SK-N-SH treated with all-trans-retinoic acid at 6 μM for 48 hours (cell line): Measurements from ENCODE around the gene MAST4.

Experiments
- ATAC-seq: fragments of 200-7000 bp; cut with Tn5 transposase; 3 replicates; pipeline ENCODE4 v1.9.1; 2020; ENCODE audit warnings: mild to moderate bottlenecking, moderate library complexity
- ARNTL ChIP-seq: fragments of 450-650 bp; formaldehyde crosslinking; IDR thresholded peaks from 2 replicates; pipeline ENCODE4 v1.5.0; 2020; ENCODE audit warnings: low read depth, mild to moderate bottlenecking, moderate library complexity, borderline replicate concordance
- BACH2 ChIP-seq: fragments of 250-450 bp; sonication (Bioruptor Pico); IDR thresholded peaks from 2 replicates; pipeline ENCODE4 v1.9.0; 2021; ENCODE audit warnings: mild to moderate bottlenecking, borderline replicate concordance
- CSDC2 ChIP-seq: fragments of 250-450 bp; sonication (Bioruptor Pico); IDR thresholded peaks from 2 replicates; pipeline ENCODE4 v1.5.0; 2020; ENCODE audit warnings: mild to moderate bottlenecking, moderate library complexity
- ESRRG ChIP-seq: fragments of 250-450 bp; sonication (Bioruptor Pico); IDR thresholded peaks from 2 replicates; pipeline ENCODE4 v1.6.1; 2021; ENCODE audit warnings: mild to moderate bottlenecking
- GLIS3 ChIP-seq: fragments of 250-450 bp; sonication (Bioruptor Pico); IDR thresholded peaks from 2 replicates; pipeline ENCODE4 v1.5.0; 2020; ENCODE audit warnings: mild to moderate bottlenecking, moderate library complexity
- ISL1 ChIP-seq: fragments of 250-450 bp; sonication (Bioruptor Pico); IDR thresholded peaks from 2 replicates; pipeline ENCODE4 v2.1.2; 2022; ENCODE audit warnings: mild to moderate bottlenecking, moderate library complexity
- OSR1 ChIP-seq: fragments of 250-450 bp; sonication (Bioruptor Pico); IDR thresholded peaks from 2 replicates; pipeline ENCODE4 v1.8.0; 2022; ENCODE audit warnings: moderate library complexity, mild to moderate bottlenecking, inconsistent platforms
- PPARA ChIP-seq: fragments of 250-450 bp; sonication (Bioruptor Pico); IDR thresholded peaks from 2 replicates; pipeline ENCODE4 v1.5.0; 2020; ENCODE audit warnings: mild to moderate bottlenecking, borderline replicate concordance
- RARB ChIP-seq: fragments of 250-450 bp; sonication (Bioruptor Pico); IDR thresholded peaks from 2 replicates; pipeline ENCODE4 v1.8.0; 2021; ENCODE audit warnings: mild to moderate bottlenecking, moderate library complexity
- SNAI2 ChIP-seq: fragments of 250-450 bp; sonication (Bioruptor Pico); IDR thresholded peaks from 2 replicates; pipeline ENCODE4 v1.5.0; 2020; ENCODE audit warnings: mild to moderate bottlenecking, moderate library complexity
- TOX ChIP-seq: fragments of 250-450 bp; sonication (Bioruptor Pico); IDR thresholded peaks from 2 replicates; pipeline ENCODE4 v1.8.0; 2021; ENCODE audit warnings: mild to moderate bottlenecking, moderate library complexity, borderline replicate concordance
- ZC3H10 ChIP-seq: fragments of 250-450 bp; sonication (Bioruptor Pico); IDR thresholded peaks from 2 replicates; pipeline ENCODE4 v1.5.1; 2021; ENCODE audit warnings: mild to moderate bottlenecking, moderate library complexity
- ZFP3 ChIP-seq: fragments of 250-450 bp; sonication (Bioruptor Pico); IDR thresholded peaks from 2 replicates; pipeline ENCODE4 v1.5.0; 2020; ENCODE audit warnings: mild to moderate bottlenecking, moderate library complexity
- ZFP30 ChIP-seq: fragments of 450-650 bp; formaldehyde crosslinking; IDR thresholded peaks from 2 replicates; pipeline ENCODE4 v1.5.0; 2022; ENCODE audit warnings: mild to moderate bottlenecking, moderate library complexity
- ZNF565 ChIP-seq: fragments of 450-650 bp; formaldehyde crosslinking; conservative IDR thresholded peaks from 2 replicates; pipeline ENCODE4 v1.5.0; 2020; ENCODE audit warnings: low read depth, mild to moderate bottlenecking, moderate library complexity
- ZNF70 ChIP-seq: fragments of 450-650 bp; formaldehyde crosslinking; IDR thresholded peaks from 2 replicates; pipeline ENCODE4 v1.5.0; 2020; ENCODE audit warnings: mild to moderate bottlenecking, moderate library complexity
- TF ChIP-seq, protein P1 (sequence below): fragments of 250-450 bp; sonication (Bioruptor Pico); IDR thresholded peaks from 2 replicates; pipeline ENCODE4 v1.5.0; 2020; ENCODE audit warnings: mild to moderate bottlenecking, moderate library complexity
- TF ChIP-seq, protein P2 (sequence below): fragments of 250-450 bp; sonication (Bioruptor Pico); IDR thresholded peaks from 2 replicates; pipeline ENCODE4 v1.8.0; 2021; ENCODE audit warnings: low read depth, mild to moderate bottlenecking, moderate library complexity, borderline replicate concordance
- TF ChIP-seq, protein P3 (sequence below): fragments of 250-450 bp; sonication (Bioruptor Pico); IDR thresholded peaks from 2 replicates; pipeline ENCODE4 v1.5.1; 2021; ENCODE audit warnings: mild to moderate bottlenecking, moderate library complexity
- TF ChIP-seq, protein P4 (sequence below): fragments of 250-450 bp; sonication (Bioruptor Pico); IDR thresholded peaks from 2 replicates; pipeline ENCODE4 v1.8.0; 2020; ENCODE audit warnings: mild to moderate bottlenecking, moderate library complexity, borderline replicate concordance
- TF ChIP-seq, protein P5 (sequence below): fragments of 250-450 bp; sonication (Bioruptor Pico); IDR thresholded peaks from 2 replicates; pipeline ENCODE4 v1.5.1; 2020; ENCODE audit warnings: low read depth, mild to moderate bottlenecking, moderate library complexity

Gene MAST4

DNA sequence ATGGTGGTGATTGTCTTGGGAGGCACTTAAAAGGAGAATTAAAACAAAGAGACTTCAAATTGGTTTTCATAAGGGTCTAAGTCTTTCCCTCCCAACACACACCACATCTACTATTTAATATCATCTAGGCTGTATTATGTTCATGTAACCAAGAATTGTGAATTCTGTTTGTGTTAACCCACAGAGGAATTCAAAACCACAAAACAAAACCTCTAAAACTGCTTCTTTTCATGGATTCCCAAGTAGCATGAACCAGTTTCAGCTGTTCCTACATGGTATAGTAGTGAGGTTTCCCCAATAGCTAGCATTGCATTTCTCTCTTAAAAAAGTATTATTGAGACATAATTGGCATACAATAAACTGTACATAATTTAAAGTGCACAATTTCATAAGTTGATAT lies 316.6 kb downstream of the MAST4 start:
- TF ChIP-seq, protein P1, sequence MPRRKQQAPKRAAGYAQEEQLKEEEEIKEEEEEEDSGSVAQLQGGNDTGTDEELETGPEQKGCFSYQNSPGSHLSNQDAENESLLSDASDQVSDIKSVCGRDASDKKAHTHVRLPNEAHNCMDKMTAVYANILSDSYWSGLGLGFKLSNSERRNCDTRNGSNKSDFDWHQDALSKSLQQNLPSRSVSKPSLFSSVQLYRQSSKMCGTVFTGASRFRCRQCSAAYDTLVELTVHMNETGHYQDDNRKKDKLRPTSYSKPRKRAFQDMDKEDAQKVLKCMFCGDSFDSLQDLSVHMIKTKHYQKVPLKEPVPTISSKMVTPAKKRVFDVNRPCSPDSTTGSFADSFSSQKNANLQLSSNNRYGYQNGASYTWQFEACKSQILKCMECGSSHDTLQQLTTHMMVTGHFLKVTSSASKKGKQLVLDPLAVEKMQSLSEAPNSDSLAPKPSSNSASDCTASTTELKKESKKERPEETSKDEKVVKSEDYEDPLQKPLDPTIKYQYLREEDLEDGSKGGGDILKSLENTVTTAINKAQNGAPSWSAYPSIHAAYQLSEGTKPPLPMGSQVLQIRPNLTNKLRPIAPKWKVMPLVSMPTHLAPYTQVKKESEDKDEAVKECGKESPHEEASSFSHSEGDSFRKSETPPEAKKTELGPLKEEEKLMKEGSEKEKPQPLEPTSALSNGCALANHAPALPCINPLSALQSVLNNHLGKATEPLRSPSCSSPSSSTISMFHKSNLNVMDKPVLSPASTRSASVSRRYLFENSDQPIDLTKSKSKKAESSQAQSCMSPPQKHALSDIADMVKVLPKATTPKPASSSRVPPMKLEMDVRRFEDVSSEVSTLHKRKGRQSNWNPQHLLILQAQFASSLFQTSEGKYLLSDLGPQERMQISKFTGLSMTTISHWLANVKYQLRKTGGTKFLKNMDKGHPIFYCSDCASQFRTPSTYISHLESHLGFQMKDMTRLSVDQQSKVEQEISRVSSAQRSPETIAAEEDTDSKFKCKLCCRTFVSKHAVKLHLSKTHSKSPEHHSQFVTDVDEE (CRISPR knock-in tag) = no peak
- TF ChIP-seq ZFP30 (CRISPR knock-in tag) = no peak
- TF ChIP-seq, protein P2, sequence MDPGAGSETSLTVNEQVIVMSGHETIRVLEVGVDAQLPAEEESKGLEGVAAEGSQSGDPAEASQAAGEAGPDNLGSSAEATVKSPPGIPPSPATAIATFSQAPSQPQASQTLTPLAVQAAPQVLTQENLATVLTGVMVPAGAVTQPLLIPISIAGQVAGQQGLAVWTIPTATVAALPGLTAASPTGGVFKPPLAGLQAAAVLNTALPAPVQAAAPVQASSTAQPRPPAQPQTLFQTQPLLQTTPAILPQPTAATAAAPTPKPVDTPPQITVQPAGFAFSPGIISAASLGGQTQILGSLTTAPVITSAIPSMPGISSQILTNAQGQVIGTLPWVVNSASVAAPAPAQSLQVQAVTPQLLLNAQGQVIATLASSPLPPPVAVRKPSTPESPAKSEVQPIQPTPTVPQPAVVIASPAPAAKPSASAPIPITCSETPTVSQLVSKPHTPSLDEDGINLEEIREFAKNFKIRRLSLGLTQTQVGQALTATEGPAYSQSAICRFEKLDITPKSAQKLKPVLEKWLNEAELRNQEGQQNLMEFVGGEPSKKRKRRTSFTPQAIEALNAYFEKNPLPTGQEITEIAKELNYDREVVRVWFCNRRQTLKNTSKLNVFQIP = no peak
- TF ChIP-seq, protein P3, sequence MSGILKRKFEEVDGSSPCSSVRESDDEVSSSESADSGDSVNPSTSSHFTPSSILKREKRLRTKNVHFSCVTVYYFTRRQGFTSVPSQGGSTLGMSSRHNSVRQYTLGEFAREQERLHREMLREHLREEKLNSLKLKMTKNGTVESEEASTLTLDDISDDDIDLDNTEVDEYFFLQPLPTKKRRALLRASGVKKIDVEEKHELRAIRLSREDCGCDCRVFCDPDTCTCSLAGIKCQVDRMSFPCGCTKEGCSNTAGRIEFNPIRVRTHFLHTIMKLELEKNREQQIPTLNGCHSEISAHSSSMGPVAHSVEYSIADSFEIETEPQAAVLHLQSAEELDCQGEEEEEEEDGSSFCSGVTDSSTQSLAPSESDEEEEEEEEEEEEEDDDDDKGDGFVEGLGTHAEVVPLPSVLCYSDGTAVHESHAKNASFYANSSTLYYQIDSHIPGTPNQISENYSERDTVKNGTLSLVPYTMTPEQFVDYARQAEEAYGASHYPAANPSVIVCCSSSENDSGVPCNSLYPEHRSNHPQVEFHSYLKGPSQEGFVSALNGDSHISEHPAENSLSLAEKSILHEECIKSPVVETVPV = no peak
- TF ChIP-seq ZNF70 (CRISPR knock-in tag) = no peak
- TF ChIP-seq ISL1 = no peak
- no peak for TF ChIP-seq SNAI2 (CRISPR knock-in tag)
- no peak for TF ChIP-seq ARNTL
- TF ChIP-seq OSR1 (CRISPR knock-in tag) = no peak
- no peak for TF ChIP-seq ZFP3 (CRISPR knock-in tag)
- no peak for TF ChIP-seq ZC3H10
- ATAC-seq = no peak

DNA sequence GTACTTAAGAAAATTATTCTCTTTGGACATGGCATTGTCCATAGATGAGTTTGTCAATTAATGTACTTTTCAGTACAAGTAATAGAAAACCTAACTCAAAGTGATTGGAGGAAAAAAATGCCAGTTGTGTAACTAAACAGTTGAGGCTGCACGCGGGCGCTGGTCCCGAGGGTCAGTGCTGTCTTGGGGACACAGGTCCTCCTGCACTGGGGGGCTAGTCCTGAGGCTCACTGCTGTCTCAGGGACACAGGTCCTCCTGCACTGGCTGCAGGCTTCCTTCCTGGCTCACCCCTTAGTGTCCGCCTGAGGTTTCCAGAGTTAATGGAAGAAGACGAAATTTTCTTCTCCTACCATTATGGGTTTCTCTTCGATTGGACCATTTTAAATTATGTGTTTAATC lies 319.3 kb downstream of the MAST4 start:
- no peak for ATAC-seq
- TF ChIP-seq ESRRG (CRISPR knock-in tag) (no peak), RARB (CRISPR knock-in tag) (no peak), ZNF565 (no peak), CSDC2 (CRISPR knock-in tag) (no peak), PPARA (no peak), SNAI2 (CRISPR knock-in tag) (no peak), ISL1 (no peak)
- TF ChIP-seq, protein P3 = no peak

DNA sequence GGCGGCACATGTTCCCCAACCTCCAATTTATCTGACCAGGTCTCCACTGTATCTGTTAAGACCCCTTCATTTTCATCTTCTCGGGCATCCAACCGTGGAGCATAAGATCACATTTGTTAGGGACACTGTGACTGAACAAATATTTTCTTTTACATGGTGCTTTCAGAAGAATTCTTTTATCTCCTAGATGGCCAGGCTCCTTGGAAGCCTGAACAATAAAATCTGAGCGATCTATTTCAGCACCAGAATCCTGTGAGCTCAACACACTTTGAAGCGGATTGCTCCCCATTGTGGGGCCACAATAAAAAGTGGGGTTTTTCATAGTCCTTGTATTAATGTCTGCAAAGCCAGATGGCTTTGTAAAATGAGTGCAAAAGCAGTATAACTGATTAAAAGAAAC lies 326.7 kb downstream of the MAST4 start:
- no peak for TF ChIP-seq ISL1
- no peak for TF ChIP-seq ZNF565
- TF ChIP-seq BACH2 (CRISPR knock-in tag) = no peak
- TF ChIP-seq, protein P2 = no peak
- no peak for TF ChIP-seq RARB (CRISPR knock-in tag)
- TF ChIP-seq ARNTL = no peak
- TF ChIP-seq TOX = no peak
- no peak for TF ChIP-seq ZC3H10
- TF ChIP-seq PPARA = no peak
- TF ChIP-seq ZFP30 (CRISPR knock-in tag) = no peak
- TF ChIP-seq, protein P4, sequence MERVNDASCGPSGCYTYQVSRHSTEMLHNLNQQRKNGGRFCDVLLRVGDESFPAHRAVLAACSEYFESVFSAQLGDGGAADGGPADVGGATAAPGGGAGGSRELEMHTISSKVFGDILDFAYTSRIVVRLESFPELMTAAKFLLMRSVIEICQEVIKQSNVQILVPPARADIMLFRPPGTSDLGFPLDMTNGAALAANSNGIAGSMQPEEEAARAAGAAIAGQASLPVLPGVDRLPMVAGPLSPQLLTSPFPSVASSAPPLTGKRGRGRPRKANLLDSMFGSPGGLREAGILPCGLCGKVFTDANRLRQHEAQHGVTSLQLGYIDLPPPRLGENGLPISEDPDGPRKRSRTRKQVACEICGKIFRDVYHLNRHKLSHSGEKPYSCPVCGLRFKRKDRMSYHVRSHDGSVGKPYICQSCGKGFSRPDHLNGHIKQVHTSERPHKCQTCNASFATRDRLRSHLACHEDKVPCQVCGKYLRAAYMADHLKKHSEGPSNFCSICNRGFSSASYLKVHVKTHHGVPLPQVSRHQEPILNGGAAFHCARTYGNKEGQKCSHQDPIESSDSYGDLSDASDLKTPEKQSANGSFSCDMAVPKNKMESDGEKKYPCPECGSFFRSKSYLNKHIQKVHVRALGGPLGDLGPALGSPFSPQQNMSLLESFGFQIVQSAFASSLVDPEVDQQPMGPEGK = no peak
- TF ChIP-seq, protein P3 = no peak
- no peak for TF ChIP-seq OSR1 (CRISPR knock-in tag)
- TF ChIP-seq SNAI2 (CRISPR knock-in tag) = no peak
- TF ChIP-seq ZFP3 (CRISPR knock-in tag) = no peak
- TF ChIP-seq, protein P5, sequence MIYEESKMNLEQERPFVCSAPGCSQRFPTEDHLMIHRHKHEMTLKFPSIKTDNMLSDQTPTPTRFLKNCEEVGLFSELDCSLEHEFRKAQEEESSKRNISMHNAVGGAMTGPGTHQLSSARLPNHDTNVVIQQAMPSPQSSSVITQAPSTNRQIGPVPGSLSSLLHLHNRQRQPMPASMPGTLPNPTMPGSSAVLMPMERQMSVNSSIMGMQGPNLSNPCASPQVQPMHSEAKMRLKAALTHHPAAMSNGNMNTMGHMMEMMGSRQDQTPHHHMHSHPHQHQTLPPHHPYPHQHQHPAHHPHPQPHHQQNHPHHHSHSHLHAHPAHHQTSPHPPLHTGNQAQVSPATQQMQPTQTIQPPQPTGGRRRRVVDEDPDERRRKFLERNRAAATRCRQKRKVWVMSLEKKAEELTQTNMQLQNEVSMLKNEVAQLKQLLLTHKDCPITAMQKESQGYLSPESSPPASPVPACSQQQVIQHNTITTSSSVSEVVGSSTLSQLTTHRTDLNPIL (CRISPR knock-in tag) = no peak
- TF ChIP-seq GLIS3 (CRISPR knock-in tag) = no peak
- no peak for ATAC-seq
